Peyer's patch (tissue), 4 donors: ENCODE results near the gene GNG12. TPM values are rescaled to one million over a fixed set of nuclear protein-coding genes. Genes with fewer than 3 reads are reported as not detected.

ENCODE experiments used
- DNase-seq, 3 donors: peaks; one replicate each; pipeline ENCODE4 v3.0.0-alpha.2; 2017 to 2019
- H3K27ac ChIP-seq, 4 donors: fragments of 200-600 bp; sonication (generic); one replicate each; pipeline ENCODE4 v1.5.1; 2016 to 2019
- H3K27me3 ChIP-seq, 2 donors: fragments of 200-600 bp; sonication (generic); one replicate each; pipeline ENCODE4 v1.5.1; 2019
- H3K36me3 ChIP-seq, 3 donors: fragments of 200-600 bp; sonication (generic); one replicate each; pipeline ENCODE4 v1.5.1; 2016 to 2019
- H3K4me1 ChIP-seq, 4 donors: fragments of 200-600 bp; sonication (generic); one replicate each; pipeline ENCODE4 v1.5.1; 2016 to 2019
- H3K4me3 ChIP-seq, 4 donors: fragments of 200-600 bp; sonication (generic); 1 replicate in 3 of 4; 2 replicates in 1 of 4; pipeline ENCODE4 v1.5.1; 2016 to 2019; ENCODE audit warnings: mild to moderate bottlenecking in 1 of 4
- H3K9me3 ChIP-seq, 4 donors: fragments of 200-600 bp; sonication (generic); one replicate each; pipeline ENCODE4 v1.5.1; 2016 to 2019; ENCODE audit warnings: mild to moderate bottlenecking in 1 of 4
- CTCF ChIP-seq, 6 experiments: fragments of 450-650 bp in 4 of 6; fragments of 200-600 bp in 2 of 6; sonication (generic) in 1 of 6; IDR thresholded peaks; one replicate each; pipeline ENCODE4 v1.5.1; 2017 to 2019; ENCODE audit warnings: antibody characterized with exemption in 6 of 6, mild to moderate bottlenecking in 3 of 6, moderate library complexity in 1 of 6
- POLR2A ChIP-seq, 2 donors: fragments of 450-650 bp; IDR thresholded peaks; one replicate each; pipeline ENCODE4 v1.5.1; 2017; ENCODE audit warnings: antibody characterized with exemption in 2 of 2, mild to moderate bottlenecking in 2 of 2, moderate library complexity in 2 of 2
- total RNA-seq, 4 donors: library from RNA; depleted of rRNA; stranded (reverse); fragments of >200 nt; gene quantifications; one replicate each; pipeline ENCODE4 v1.1.0, GENCODE V29; 2016

Gene GNG12
- total RNA-seq, 4 donors from 2014 or later, result 61.9 to 271 (median 165) TPM

GRCh38 chr1:67679691-67680090, 153.6 kb downstream of the GNG12 start:
- TF ChIP-seq POLR2A (IDR thresholded peaks at IDR 0.05) (no peak), CTCF (IDR thresholded peaks at IDR 0.05) (no peak)
- Histone ChIP-seq H3K4me3 (no peak overlapping the region), H3K27ac (no peak overlapping the region), H3K4me1 (peaks cover 0 to 11% (median 3%) of the 10 kb centered on the region in 4 donors), H3K9me3 (no peaks in the 10 kb centered on the region), H3K36me3 (no peaks in the 10 kb centered on the region), H3K27me3 (no peaks in the 10 kb centered on the region)
- no peak for DNase-seq

GRCh38 chr1:67677930-67678329, 155.3 kb downstream of the GNG12 start:
- Histone ChIP-seq H3K27me3 (no peaks in the 10 kb centered on the region), H3K36me3 (no peaks in the 10 kb centered on the region), H3K4me1 (no peaks in the 10 kb centered on the region), H3K4me3 (no peak overlapping the region), H3K9me3 (no peaks in the 10 kb centered on the region), H3K27ac (no peak overlapping the region)
- TF ChIP-seq POLR2A (IDR thresholded peaks at IDR 0.05) (no peak), CTCF (IDR thresholded peaks at IDR 0.05) (no peak)
- no peak for DNase-seq

GRCh38 chr1:67677408-67677807, 155.9 kb downstream of the GNG12 start:
- no peaks in the 10 kb centered on the region for H3K36me3 ChIP-seq
- no peaks in the 10 kb centered on the region for H3K4me1 ChIP-seq
- no peaks in the 10 kb centered on the region for H3K9me3 ChIP-seq
- H3K4me3 ChIP-seq, result no peak overlapping the region
- no peak overlapping the region for H3K27ac ChIP-seq
- TF ChIP-seq POLR2A (IDR thresholded peaks at IDR 0.05) (no peak), CTCF (IDR thresholded peaks at IDR 0.05) (no peak)
- no peak for DNase-seq
- H3K27me3 ChIP-seq, result no peaks in the 10 kb centered on the region

- H3K27ac ChIP-seq, result no peak overlapping the region
- TF ChIP-seq POLR2A (IDR thresholded peaks at IDR 0.05), result no peak
- TF ChIP-seq CTCF (IDR thresholded peaks at IDR 0.05), result no peak
- H3K36me3 ChIP-seq, result no peaks in the 10 kb centered on the region
- H3K27me3 ChIP-seq, result no peaks in the 10 kb centered on the region
- H3K4me3 ChIP-seq, result no peak overlapping the region
- H3K9me3 ChIP-seq, result no peaks in the 10 kb centered on the region
- DNase-seq, result no peak
- H3K4me1 ChIP-seq, result no peaks in the 10 kb centered on the region
Observed at GRCh38 chr1:67676946-67677345, 156.3 kb downstream of the GNG12 start.

- Histone ChIP-seq H3K4me3 (no peak overlapping the region), H3K27me3 (no peaks in the 10 kb centered on the region), H3K27ac (no peak overlapping the region), H3K9me3 (no peaks in the 10 kb centered on the region), H3K4me1 (no peaks in the 10 kb centered on the region), H3K36me3 (no peaks in the 10 kb centered on the region)
- no peak for TF ChIP-seq POLR2A (IDR thresholded peaks at IDR 0.05)
- TF ChIP-seq CTCF (IDR thresholded peaks at IDR 0.05), result no peak
- no peak for DNase-seq
Observed at GRCh38 chr1:67676287-67676686, 157.0 kb downstream of the GNG12 start.

- Histone ChIP-seq H3K9me3 (no peaks in the 10 kb centered on the region), H3K4me3 (no peak overlapping the region), H3K27ac (no peak overlapping the region), H3K27me3 (no peaks in the 10 kb centered on the region), H3K36me3 (no peaks in the 10 kb centered on the region), H3K4me1 (no peaks in the 10 kb centered on the region)
- TF ChIP-seq POLR2A (IDR thresholded peaks at IDR 0.05) (no peak), CTCF (IDR thresholded peaks at IDR 0.05) (no peak)
- no peak for DNase-seq
Observed at GRCh38 chr1:67675800-67676199, 157.5 kb downstream of the GNG12 start.
